GM12865 (cell line): Measurements from ENCODE around the gene CDH6.
A peak's percentile ranks its signal among the peaks of the same experiment; 100 is the strongest.

Source experiments
- DNase-seq: peaks from one replicate; pipeline ENCODE4 v3.0.0; 2010; ENCODE audit warnings: low read depth
- H3K4me3 ChIP-seq: 2 replicates; pipeline ENCODE4 v1.5.1; 2011; ENCODE audit warnings: mild to moderate bottlenecking, low read depth, low read length, control low read depth
- CTCF ChIP-seq: IDR thresholded peaks from 2 replicates; pipeline ENCODE4 v1.5.1; 2011; ENCODE audit warnings: low read length, control low read depth, low read depth, inconsistent platforms; ENCODE audit not compliant: insufficient read depth; ENCODE audit errors: missing control alignments

Gene CDH6

GRCh38 chr5:31182136-31182535, 11.3 kb upstream of the CDH6 start:
- no peak for DNase-seq
- TF ChIP-seq CTCF, result no peak

GRCh38 chr5:31185951-31186350, 7.5 kb upstream of the CDH6 start:
- TF ChIP-seq CTCF, result no peak

More at GRCh38 chr5:31182136-31182535, 11.3 kb upstream of the CDH6 start:
- no peak overlapping the region for H3K4me3 ChIP-seq

GRCh38 chr5:31186672-31187267, 6.7 kb upstream of the CDH6 start:
- H3K4me3 ChIP-seq, result no peak overlapping the region
- peak; percentile 67 for TF ChIP-seq CTCF
- DNase-seq, result peak; percentile 28

More at GRCh38 chr5:31185951-31186350, 7.5 kb upstream of the CDH6 start:
- H3K4me3 ChIP-seq, result no peak overlapping the region
- no peak for DNase-seq

GRCh38 chr5:31187591-31187990, 5.9 kb upstream of the CDH6 start:
- no peak overlapping the region for H3K4me3 ChIP-seq
- TF ChIP-seq CTCF, result no peak
- no peak for DNase-seq

- H3K4me3 ChIP-seq, result no peak overlapping the region
- TF ChIP-seq CTCF, result no peak
- DNase-seq, result no peak
Observed at GRCh38 chr5:31192442-31192841, 1.0 kb upstream of the CDH6 start.

- no peak overlapping the region for H3K4me3 ChIP-seq
- TF ChIP-seq CTCF, result no peak
- no peak for DNase-seq
Observed at GRCh38 chr5:31193116-31193515, 370 bp upstream of the CDH6 start.

GRCh38 chr5:31194468-31194813, 955 bp downstream of the CDH6 start:
- DNase-seq, result no peak
- H3K4me3 ChIP-seq, result no peak overlapping the region
- TF ChIP-seq CTCF, result no peak
